ENCODE data around the gene TOMM70. TPM values are rescaled to one million over a fixed set of nuclear protein-coding genes. Genes with fewer than 3 reads are reported as not detected.

The TOMM70 gene
- total and polyA plus RNA-seq, 10 of the 15 experiments (the other 5 are each of a cell fraction or from before 2014, with no cell fraction given) = 12.7 to 64.1 (median 41.3) TPM

GRCh38 chr3:100400780-100401673 is at the start of gene TOMM70, which contains the start of gene LNP1 (continued):
- TF ChIP-seq NKRF (conservative IDR thresholded peaks at IDR 0.05) = peak; percentile 62
- TF ChIP-seq KLF5 (IDR thresholded peaks at IDR 0.05; ENCODE audit: partially characterized antibody) = no peak
- TF ChIP-seq TCF12 (IDR thresholded peaks at IDR 0.05; ENCODE audit: low read depth, low read length) = no peak
- TF ChIP-seq ESRRA (IDR thresholded peaks at IDR 0.05; ENCODE audit: low read length) = peak; percentile 75; the same call in 1 of the 2 replicates
- peak; percentile 35; the same call in 1 of the 2 replicates for TF ChIP-seq IRF4 (IDR thresholded peaks at IDR 0.05; ENCODE audit: low read depth, low read length)
- no peak for TF ChIP-seq RAD51 (IDR thresholded peaks at IDR 0.05)
- TF ChIP-seq CHD4 (IDR thresholded peaks at IDR 0.05) = no peak
- TF ChIP-seq REST (IDR thresholded peaks at IDR 0.05; ENCODE audit: low read depth, low read length) = no peak
- peak; percentile 52; the same call in 1 of the 2 replicates for TF ChIP-seq RBBP5 (conservative IDR thresholded peaks at IDR 0.05)
- TF ChIP-seq MYC (IDR thresholded peaks at IDR 0.05; ENCODE audit: insufficient read depth, insufficient read length, insufficient replicate concordance, low read length, severe bottlenecking) = peak; percentile 77
- no peak for TF ChIP-seq HDAC2 (IDR thresholded peaks at IDR 0.05)
- TF ChIP-seq MAX (IDR thresholded peaks at IDR 0.05; ENCODE audit: low read depth, low read length) = peak; percentile 48
- TF ChIP-seq CHD1 (IDR thresholded peaks at IDR 0.05; ENCODE audit: low read depth, low read length) = no peak
- TF ChIP-seq FOXK2 (IDR thresholded peaks at IDR 0.05) = no peak; the same call in 1 of the 2 replicates
- no peak for TF ChIP-seq RCOR1 (conservative IDR thresholded peaks at IDR 0.05; ENCODE audit: low read depth, low read length)
- peak; percentile 86 for TF ChIP-seq CHD2 (IDR thresholded peaks at IDR 0.05; ENCODE audit: borderline replicate concordance, low read depth, low read length)
- no peak for TF ChIP-seq JUND (IDR thresholded peaks at IDR 0.05; ENCODE audit: low read depth, low read length)
- TF ChIP-seq SIX5 (IDR thresholded peaks at IDR 0.05; ENCODE audit: low read depth, low read length, severe bottlenecking) = peak; percentile 51
- TF ChIP-seq SMC3 (IDR thresholded peaks at IDR 0.05; ENCODE audit: borderline replicate concordance, low read length) = no peak
- peak; percentile 72 for TF ChIP-seq HCFC1 (IDR thresholded peaks at IDR 0.05; ENCODE audit: low read length)
- no peak for TF ChIP-seq FOXM1 (IDR thresholded peaks at IDR 0.05; ENCODE audit: low read depth, low read length)
- TF ChIP-seq SUPT20H (IDR thresholded peaks at IDR 0.05; ENCODE audit: borderline replicate concordance, control insufficient read depth, low read depth, low read length) = no peak
- no peak for TF ChIP-seq RAD21 (IDR thresholded peaks at IDR 0.05; ENCODE audit: insufficient read depth, low read depth, low read length)
- peak; percentile 79; the same call in 1 of the 2 replicates for TF ChIP-seq TBL1XR1 (IDR thresholded peaks at IDR 0.05; ENCODE audit: low read depth, low read length)
- no peak for TF ChIP-seq EED (IDR thresholded peaks at IDR 0.05; ENCODE audit: low read depth)
- TF ChIP-seq SMARCA5 (IDR thresholded peaks at IDR 0.05) = no peak
